T1000 (cell line): ENCODE results near the gene SEC22C.
"Not testable (repeated sequence)": the region's sequence is repeated elsewhere in the genome, so short reads cannot be mapped to it uniquely, and the experiment has no call there.

Experiments
- DNase-seq: peaks from one replicate; lab custom pipeline; 2025; ENCODE audit warnings: mixed read lengths; lab: John Stamatoyannopoulos, UW

The SEC22C gene, protein sequence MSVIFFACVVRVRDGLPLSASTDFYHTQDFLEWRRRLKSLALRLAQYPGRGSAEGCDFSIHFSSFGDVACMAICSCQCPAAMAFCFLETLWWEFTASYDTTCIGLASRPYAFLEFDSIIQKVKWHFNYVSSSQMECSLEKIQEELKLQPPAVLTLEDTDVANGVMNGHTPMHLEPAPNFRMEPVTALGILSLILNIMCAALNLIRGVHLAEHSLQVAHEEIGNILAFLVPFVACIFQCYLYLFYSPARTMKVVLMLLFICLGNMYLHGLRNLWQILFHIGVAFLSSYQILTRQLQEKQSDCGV

DNA sequence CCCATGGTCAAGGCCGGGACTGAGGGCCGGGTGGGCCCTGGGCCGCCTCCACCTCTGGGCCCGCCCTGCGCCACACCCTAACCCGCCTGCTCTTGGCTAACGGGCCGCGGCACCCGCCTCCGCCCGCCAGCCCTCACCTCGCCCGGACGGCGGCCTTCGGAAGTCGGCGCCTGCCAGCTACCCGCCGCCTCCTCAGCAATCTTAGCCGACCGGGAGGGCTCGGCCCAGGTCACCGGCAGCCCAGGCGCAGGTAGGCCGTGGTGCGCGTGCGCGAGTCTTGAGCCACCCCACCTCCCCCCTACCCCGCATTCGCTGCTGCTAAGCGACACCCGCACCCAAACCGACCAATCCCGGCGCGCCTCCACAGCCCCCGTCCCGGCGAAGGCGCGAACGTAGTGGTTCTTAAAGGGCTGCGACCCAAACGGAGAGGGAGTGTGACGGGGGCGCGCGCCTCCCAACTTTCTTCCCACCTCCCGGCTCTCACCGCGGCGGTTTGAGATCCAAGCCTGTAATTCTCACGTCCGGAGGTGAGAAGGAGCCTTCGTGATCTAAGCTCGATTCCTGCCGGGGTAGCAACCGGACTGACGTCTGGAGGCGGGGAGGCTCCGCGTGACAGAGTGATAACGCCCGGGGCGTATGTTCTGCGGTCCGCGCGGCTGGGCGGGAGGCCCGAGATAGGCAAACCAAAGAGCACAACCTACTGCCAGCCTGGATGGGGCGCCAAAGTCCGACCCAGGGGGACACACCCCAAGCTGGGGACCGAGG lies at the start of gene SEC22C:
Gene SEC22C (minus strand): TSS at position 259 of the 765 bp plus-strand sequence. CDS start 12,921 bp downstream, outside the sequence.
- peak; percentile 90 for DNase-seq

DNA sequence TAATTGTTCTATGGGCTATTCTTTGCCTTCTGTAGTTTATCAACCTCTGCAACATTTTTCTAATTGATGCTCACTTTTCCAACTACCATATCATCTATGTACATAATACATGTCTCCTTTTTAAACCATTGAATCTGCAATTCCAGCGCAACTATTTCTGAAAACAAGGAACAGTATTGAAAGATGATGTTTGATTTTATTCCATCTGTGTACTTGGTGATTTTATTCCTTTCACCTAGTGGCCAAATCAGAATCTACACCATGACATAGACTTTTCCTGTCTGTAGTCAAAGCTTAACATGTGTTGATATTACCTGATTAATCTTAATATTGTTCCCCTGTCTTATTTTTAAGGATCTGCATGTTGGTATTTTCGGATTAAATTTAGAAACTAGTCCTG lies 31.7 kb upstream of the SEC22C start:
- DNase-seq: no peak

DNA sequence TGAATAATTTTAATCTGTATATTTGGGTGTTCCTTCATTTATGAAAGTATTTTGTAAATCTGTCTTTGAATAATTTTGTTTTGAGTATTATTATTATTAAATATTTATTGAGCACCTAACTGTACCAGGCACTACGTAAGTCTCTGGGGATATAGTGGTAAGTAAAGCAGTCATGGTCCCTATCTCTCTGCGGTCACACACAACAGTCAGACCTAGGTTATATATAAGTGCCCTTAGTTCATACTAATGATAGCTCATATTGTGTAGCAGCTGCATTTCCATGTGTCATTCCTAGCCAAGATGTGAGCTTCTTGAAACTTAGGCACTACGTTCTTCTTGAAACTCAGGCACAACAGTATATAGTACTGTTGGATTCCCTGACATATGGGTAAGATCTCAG lies 31.2 kb upstream of the SEC22C start:
- DNase-seq: no peak

DNA sequence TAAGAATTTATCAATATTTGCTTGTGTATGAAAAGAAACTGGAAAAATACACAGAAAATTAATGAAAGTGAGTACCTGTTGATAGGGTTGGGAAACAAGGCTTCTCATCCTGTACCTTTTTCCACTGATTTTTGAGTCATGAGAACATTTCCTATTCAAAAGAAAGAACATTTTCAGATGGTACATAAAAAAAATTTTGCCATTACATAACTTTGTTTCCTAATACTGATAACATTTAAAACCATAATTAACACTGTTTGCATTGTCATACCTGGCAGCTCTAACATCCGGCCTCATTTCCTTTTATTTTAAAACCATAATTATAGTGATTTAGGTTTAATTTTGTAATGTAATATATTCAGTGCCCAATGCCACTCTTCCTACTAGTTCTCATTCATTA lies 30.4 kb upstream of the SEC22C start:
- DNase-seq: no peak

DNA sequence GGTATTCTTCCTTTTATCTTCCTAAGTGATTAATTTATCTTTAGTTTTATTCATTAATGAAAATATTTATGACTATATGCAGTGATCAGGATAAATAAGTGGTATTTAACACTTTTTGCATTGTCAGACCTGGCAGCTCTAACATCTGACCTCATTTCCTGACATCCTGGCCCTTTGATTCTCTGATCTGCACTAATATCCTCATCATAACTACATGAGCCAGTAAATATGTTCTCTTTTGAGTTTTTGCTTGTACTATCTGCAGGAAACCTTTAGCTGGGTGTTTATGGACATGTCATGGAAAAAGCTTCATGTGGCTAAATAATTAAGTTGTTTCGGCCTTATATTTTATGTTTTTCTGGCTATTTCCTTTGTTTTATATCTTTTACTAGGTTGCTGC lies 29.2 kb upstream of the SEC22C start:
- DNase-seq: no peak

DNA sequence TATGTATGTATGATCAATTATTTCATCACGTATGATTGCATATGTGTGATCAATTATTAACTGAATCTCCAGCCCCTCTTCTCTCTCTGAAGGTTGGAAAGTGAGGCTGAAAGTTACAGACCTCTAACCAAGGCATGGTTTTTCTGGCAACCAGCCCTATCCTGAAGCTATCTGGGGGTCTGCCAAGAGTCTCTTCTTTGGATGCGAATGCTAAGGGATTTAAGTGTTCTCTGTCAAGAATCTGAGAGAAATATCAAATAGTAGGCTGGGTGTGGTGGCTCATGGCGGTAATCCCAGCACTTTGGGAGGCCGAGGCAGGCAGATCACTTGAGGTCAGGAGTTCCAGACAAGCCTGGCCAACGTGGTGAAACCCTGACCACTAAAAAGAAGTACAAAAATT lies 26.8 kb upstream of the SEC22C start:
- no peak for DNase-seq

DNA sequence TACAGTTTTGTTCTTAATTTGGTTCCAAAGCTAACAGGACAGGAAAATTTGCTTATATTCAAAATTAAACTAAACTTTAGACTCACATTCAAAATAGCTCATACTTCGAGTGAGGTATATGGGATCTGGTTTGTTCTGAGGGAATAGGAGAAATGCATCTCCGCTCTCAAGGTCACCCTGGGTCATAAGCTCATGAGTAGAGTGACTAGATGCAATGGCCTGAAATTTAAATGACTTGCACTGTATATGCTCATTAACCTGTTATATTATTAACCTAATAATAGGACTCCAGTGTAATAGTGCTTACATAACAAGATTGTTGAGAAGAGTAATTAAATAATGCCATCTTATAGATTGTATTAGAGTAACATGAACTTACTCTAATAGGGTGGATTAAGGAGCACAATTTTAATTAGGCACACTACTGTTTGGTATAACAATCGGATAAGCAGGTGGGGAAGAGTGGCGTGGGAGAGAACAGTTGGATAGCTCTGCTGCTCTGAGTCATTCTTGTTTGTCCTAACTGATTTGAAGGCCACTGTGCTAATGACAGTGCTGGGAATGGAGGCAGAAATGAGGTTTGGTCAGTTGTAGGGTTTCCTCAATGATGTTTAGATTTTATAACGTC lies 23.9 kb upstream of the SEC22C start:
- no peak for DNase-seq

DNA sequence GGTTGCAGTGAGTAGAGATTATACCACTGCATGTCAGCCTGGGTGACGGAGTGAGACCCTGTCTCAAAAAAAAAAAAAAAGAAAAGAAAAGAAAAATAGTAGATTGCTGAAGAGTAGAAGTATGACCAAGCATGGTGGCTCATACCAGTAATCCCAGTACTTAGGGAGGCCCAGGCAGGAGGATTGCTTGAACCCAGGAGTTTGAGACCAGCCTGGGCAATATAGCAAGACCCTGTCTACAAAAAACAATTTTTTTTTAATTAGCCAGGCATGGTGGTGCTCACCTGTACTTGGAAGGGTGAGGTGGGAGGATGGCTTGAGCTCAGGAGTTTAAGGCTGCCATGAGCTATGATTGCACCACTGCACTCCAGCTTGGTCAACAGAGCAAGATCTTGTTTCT lies 21.2 kb upstream of the SEC22C start:
- DNase-seq: no peak

DNA sequence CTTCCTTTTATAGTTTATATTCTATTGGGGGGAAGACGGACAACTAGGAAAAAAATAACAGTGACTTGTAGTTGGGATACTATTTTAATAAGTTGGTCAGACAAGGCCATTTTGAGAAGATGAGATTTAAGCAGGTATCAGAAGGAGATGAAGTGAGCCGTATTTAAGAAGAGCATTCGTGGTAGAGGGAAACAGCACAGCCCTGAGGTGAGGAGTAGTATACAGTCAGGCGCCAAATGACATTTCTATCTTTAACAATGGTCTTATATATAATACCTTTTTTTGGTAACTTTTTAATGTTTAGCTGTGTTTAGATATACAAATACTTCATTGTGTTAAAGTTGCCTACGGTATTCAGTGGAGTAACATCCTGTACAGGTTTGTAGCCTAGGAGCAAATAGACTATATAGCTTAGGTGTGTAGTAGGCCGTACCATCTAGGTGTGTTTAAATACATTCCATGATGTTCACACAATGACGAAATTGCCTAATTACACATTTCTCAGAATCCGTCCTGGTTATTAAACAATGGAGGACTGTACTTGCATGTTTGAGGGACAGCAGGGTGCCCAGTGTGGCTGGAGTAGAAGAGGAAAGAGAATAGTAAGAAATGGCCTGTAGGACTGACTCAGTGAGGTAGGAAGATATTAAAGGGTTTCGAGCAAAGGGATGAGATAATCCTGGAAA lies 20.3 kb upstream of the SEC22C start:
- DNase-seq: no peak

DNA sequence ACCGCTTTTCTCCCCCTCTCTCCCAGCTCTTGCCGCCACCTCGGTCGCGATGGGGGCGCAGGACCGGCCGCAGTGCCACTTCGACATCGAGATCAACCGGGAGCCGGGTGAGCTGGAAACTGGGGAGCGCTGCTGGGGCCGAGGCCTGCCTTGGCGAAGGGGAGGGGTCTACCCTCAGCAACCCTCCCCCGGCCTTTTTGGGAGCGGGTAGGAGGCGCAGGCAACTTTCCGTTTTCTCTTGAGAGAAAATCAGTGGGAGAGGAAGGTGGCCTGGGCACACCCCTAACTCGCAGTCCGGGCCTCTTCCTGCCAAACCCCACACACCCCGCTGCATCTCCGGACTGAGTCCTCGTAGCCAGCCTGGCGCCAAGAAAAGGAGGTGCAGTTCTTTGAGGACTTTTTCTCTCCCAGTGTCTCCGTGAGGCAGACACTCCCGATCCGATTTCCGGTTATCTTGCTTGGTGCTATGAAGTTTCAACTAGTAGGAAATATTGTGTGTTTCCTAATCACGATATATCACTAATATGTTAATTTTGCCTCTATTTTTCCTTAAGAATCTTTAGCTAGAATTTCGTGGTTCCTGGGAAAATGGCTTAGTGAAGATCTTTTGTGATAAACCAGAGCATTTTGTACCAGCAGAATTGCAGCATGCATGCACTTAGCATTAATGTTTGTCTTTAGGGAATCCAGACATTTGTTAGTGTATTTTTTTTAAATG lies 19.4 kb upstream of the SEC22C start:
- peak; percentile 49 for DNase-seq

DNA sequence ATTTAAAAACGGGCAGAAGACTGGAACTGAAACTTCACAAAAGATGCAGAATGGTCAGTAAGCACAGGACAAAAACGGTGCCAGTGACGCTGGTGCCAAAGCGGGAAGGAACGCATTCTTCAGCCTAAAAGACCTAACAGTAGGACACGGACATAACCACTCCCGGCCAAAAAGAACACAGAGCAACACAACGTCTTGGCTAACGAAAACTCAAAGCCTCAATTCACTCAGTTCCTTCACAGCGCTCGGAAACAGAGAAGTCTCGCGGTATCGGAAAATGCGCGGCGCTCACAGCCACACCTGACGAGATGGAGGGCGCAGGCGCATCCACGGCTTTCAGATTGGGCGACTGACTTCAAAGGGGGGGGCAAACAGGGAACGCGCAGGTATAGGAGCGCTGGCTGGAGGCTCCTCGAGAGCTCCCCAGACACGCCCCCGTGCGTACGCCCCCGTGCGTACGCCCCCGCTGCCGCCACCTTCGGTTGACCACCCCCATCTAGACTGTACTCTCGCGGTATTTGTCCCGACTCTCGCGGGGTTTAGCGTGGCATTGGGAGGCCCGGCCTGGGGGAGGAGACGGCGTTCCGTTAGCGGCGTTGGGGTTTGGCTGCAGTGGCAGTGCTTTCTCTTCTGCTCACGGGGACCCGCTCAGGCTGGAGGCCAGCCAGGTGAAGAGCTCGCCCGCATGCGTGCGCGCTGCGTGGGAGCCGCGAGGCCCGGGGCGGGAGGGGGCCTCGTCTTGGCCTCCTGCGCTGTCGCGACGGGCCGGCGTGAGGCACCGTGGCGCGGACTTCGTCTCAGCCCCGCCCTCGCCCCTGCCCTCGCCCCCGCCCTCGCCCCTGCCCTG lies 18.6 kb upstream of the SEC22C start, which contains the start of gene NKTR:
Gene NKTR (plus strand): TSS at position 576 of the 847 bp plus-strand sequence. CDS start 321 bp downstream, outside the sequence.
- peak; percentile 99 for DNase-seq

DNA sequence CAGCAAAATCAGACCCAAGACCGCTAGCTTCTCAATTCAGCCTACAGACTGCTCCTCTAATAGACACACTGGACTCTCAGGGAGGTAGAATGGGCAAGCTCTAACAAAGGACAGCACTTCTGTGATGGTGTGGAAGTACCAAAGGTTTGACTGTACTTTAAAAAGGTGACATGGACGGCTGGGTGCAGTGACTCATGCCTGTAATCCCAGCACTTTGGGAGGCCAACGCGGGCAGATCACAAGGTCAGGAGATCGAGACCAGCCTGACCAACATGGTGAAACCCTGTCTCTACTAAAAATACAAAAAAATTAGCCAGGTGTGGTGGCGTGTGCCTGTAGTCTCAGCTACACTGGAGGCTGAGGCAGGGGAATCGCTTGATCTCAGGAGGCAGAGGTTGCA lies 15.3 kb upstream of the SEC22C start:
- DNase-seq: not testable (repeated sequence)

DNA sequence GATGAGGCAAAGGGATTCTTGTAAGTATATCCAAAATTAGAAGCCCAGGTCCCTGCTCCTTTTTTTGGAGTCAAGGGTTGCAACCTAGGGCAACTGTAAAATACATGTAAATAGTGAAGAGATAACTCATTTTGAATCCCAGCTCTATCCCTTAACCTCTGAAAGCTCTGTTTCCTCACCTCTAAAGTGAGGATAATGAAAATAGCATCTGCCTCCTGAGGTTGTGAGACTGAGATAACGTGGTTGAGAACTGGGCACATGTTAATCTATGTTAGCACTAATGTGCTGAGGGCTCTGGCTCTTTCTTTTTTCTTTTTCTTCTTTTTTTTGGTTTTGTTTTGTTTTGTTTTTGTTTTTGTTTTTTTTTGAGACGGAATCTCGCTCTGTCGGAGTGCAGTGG lies 13.9 kb upstream of the SEC22C start:
- DNase-seq: no peak

DNA sequence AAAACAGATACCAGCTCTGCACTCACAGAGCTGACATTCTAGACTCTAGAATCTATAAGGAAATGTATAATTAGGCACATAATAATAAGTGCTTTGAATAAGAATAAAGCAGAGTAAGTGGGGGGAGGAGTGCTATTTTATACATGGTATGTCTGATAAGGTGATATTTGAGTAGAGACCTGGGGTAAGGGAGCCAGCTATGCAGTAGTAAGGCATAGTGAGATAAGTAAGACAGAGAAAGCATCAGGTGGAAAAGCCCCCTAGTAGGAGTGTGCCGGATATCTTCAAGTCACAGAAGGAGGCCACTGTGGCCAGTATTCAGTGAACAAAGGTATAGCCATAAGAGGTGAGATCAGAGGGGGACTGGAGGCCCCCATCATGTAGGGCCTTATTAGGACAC lies 11.9 kb upstream of the SEC22C start:
- no peak for DNase-seq

DNA sequence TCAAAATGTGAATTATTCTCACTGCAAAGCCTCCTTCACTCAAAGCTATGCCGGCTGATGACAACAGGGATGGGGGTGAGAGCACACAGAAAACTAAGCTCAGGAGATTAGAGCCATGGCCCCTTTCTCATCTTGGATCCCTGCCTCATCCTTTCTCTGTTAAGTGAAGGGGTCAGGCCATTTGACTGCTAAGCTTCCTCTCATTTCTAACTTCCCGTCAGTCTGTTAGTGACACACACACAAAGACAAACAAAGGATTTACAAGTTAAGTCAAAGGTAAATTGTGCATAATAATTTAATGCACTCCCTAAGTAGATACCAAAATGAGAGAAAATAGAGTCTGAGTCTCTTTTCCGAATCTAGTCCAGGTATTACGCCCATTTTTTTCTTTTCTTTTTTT lies 10.0 kb upstream of the SEC22C start:
- DNase-seq: no peak

DNA sequence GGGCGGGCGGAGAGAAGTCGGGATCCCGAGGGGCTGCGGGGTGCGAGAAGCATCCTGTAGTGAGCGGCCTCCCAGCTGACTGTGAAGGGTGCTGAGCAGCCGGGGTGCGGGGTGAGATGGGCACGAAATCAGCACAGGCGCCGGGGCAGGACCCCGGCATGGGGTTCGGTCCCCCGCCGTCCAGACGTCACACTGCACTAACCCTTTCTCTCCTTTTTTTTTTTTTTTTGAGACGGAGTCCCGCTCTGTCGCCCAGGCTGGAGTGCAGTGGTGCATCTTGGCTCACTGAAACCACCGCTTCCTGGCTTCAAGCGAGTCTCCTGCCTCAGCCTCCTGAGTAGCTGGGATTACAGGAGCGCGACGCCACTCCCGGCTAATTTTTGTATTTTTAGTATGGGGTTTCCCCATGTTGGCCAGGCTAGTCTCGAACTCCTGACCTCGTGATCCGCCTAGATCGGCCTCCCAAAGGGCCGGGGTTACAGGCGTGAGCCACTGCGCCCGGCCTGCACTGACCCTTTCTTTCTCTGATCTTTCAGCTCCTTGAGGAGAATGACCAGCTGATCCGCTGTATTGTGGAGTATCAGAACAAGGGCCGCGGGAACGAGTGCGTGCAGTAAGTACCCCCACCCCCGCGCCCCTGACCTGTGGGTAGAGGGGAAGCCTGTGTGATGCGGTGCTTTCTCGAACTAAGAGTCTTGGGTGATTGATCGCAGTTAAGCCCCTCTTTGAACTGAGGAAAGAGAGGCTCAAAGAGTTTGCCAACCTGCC lies 9.4 kb upstream of the SEC22C start:
- no peak for DNase-seq

DNA sequence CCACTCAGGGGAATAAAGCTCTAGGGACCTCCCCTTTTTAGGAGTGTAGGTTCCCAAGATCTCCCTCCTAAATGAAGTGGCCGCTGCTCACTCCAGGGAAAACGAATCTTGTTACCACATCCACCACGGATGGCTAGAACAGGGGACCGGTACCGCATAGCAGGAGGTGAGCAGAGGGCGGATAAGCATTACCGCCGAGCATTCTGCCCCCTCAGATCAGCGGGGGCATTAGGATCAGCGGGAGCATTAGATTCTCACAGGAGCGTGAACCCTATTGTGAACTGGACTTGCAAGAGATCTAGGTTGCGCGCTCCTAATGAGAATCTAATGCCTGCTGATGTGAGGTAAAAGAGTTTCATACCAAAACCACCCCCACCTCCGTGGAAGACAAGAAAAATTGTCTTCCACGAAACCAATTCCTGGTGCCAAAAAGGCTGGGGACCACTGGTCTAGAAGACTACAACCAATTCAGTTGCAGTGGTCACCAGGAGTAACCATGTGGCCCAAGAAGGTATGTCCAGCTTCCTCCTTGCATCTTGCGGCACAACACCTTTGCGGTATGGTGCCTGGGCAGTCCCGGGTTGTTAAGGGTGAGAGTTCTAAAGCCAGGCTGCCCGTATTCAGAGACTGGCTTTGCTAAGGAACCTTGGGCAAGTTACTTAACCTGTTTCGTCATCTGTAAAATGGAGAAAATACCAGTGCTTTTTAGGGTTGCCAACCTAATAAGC lies 7.8 kb upstream of the SEC22C start:
- DNase-seq: no peak

DNA sequence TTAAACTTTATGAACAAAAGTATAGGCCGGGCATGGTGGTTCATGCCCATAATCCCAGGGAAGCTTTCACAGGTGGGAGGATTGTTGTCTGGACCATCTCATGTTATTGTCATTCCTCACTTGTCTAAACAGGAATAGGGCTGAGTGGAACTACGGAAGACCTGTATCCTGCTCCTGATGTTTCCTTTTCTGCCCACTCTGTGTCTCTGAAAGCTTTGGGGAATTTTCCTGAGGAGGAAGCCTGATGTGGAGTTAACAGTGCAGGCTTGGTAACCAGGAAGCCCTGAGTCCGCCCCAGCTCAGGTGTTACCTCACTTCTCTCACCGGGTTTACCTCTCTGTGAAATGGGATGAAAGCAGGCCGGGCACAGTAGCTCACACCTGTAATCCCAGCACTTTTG lies 6.9 kb upstream of the SEC22C start:
- DNase-seq: no peak

DNA sequence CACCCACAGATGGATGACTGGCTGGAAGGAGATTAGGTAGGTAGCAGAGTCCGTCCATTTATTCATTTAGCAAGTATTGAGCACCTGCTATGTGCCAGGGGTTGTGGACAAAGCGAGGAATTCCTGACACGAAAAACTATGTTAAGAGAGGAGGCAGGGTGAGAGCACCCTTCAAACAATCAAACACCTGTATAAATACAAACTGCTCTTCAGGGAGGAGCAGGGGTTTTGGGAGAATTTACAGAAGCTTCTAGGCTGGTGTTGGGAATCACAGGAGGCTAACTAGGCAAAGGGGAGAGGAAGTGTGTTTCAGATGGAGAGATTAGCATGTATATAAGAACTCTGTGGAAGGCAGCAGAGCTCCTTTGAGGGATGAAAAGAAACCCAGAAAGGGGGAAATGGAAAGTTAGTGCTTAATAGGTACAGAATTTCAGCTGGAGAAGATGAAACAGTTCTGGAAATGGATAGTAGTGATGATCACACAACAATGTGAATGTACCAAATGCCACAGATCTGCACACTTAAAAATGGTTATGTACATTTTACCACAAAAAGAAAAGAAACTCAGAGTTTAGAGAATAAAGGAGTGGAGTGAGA lies 805 bp upstream of the SEC22C start:
- no peak for DNase-seq
